KMS-11 (cell line): Measurements from ENCODE around the gene ROBO3.

ENCODE experiments used
- H2AFZ ChIP-seq: fragments of 200-600 bp; sonication (generic); 2 replicates; pipeline ENCODE4 v1.6.1; 2016; ENCODE audit warnings: antibody characterized with exemption, mixed run types, low read depth
- H3K27ac ChIP-seq: fragments of 200-600 bp; sonication (generic); 2 replicates; pipeline ENCODE4 v1.6.1; 2016; ENCODE audit warnings: mild to moderate bottlenecking, mixed run types
- H3K27me3 ChIP-seq: fragments of 200-600 bp; sonication (generic); 2 replicates; pipeline ENCODE4 v1.6.1; 2017; ENCODE audit warnings: mild to moderate bottlenecking, low read depth, mixed run types, moderate library complexity; ENCODE audit not compliant: insufficient read depth
- H3K36me3 ChIP-seq: fragments of 200-600 bp; sonication (generic); 2 replicates; pipeline ENCODE4 v1.6.1; 2017; ENCODE audit warnings: mild to moderate bottlenecking, mixed run types; ENCODE audit not compliant: insufficient read depth
- H3K4me1 ChIP-seq: fragments of 200-600 bp; sonication (generic); 2 replicates; pipeline ENCODE4 v1.6.1; 2016; ENCODE audit warnings: mild to moderate bottlenecking, low read depth, mixed run types; ENCODE audit not compliant: poor library complexity, severe bottlenecking
- H3K4me2 ChIP-seq: fragments of 200-600 bp; sonication (generic); 2 replicates; pipeline ENCODE4 v1.7.0; 2016; ENCODE audit warnings: mild to moderate bottlenecking, mixed run types
- H3K4me3 ChIP-seq: fragments of 200-600 bp; sonication (generic); IDR thresholded peaks from 2 replicates; pipeline ENCODE4 v1.6.1; 2017; ENCODE audit warnings: low read depth, low read length, mixed read lengths; ENCODE audit not compliant: insufficient read depth
- H3K79me2 ChIP-seq: fragments of 200-600 bp; sonication (generic); 2 replicates; pipeline ENCODE4 v1.6.1; 2016; ENCODE audit warnings: low read depth, mixed run types; ENCODE audit not compliant: insufficient read depth
- H3K9ac ChIP-seq: fragments of 200-600 bp; sonication (generic); 2 replicates; pipeline ENCODE4 v1.6.1; 2016; ENCODE audit warnings: mild to moderate bottlenecking, mixed run types
- H4K20me1 ChIP-seq: fragments of 200-600 bp; sonication (generic); 2 replicates; pipeline ENCODE4 v1.6.1; 2016; ENCODE audit warnings: mild to moderate bottlenecking, mixed run types; ENCODE audit not compliant: insufficient read depth
- CTCF ChIP-seq: fragments of 200-600 bp; sonication (generic); conservative IDR thresholded peaks from 2 replicates; pipeline ENCODE4 v1.6.1; 2017; ENCODE audit warnings: low read depth, mild to moderate bottlenecking, antibody characterized with exemption, low read length, moderate library complexity, mixed read lengths

The ROBO3 gene

GRCh38 chr11:124823512-124824376 is 41.5 kb upstream of the ROBO3 start:
- no peak overlapping the region for H2AFZ ChIP-seq
- H3K9ac ChIP-seq = no peak overlapping the region
- H3K4me1 ChIP-seq = no peaks in the 10 kb centered on the region
- no peak overlapping the region for H3K4me3 ChIP-seq
- H3K27ac ChIP-seq = no peak overlapping the region
- no peaks in the 10 kb centered on the region for H3K27me3 ChIP-seq
- no peaks in the 10 kb centered on the region for H4K20me1 ChIP-seq
- no peaks in the 10 kb centered on the region for H3K79me2 ChIP-seq
- H3K4me2 ChIP-seq = no peak overlapping the region
- TF ChIP-seq CTCF = no peak
- H3K36me3 ChIP-seq = no peaks in the 10 kb centered on the region

GRCh38 chr11:124825876-124826275 is 39.4 kb upstream of the ROBO3 start:
- Histone ChIP-seq H3K79me2 (no peaks in the 10 kb centered on the region), H2AFZ (no peak overlapping the region), H3K4me2 (no peak overlapping the region), H3K9ac (no peak overlapping the region), H3K4me3 (no peak overlapping the region), H3K27me3 (no peaks in the 10 kb centered on the region), H3K4me1 (no peaks in the 10 kb centered on the region), H4K20me1 (no peaks in the 10 kb centered on the region), H3K27ac (no peak overlapping the region), H3K36me3 (no peaks in the 10 kb centered on the region)
- no peak for TF ChIP-seq CTCF

GRCh38 chr11:124829986-124830385 is 35.2 kb upstream of the ROBO3 start:
- no peak overlapping the region for H3K4me3 ChIP-seq
- H3K4me1 ChIP-seq = no peaks in the 10 kb centered on the region
- TF ChIP-seq CTCF = no peak

GRCh38 chr11:124830749-124831148 is 34.5 kb upstream of the ROBO3 start:
- no peak overlapping the region for H3K27ac ChIP-seq
- H3K36me3 ChIP-seq = no peaks in the 10 kb centered on the region
- no peaks in the 10 kb centered on the region for H3K4me1 ChIP-seq
- H3K79me2 ChIP-seq = no peaks in the 10 kb centered on the region
- no peaks in the 10 kb centered on the region for H3K27me3 ChIP-seq
- H2AFZ ChIP-seq = no peak overlapping the region
- no peak overlapping the region for H3K4me3 ChIP-seq
- no peak overlapping the region for H3K4me2 ChIP-seq
- no peak overlapping the region for H3K9ac ChIP-seq
- TF ChIP-seq CTCF = no peak
- H4K20me1 ChIP-seq = no peaks in the 10 kb centered on the region

More at GRCh38 chr11:124829986-124830385, 35.2 kb upstream of the ROBO3 start:
- Histone ChIP-seq H3K79me2 (no peaks in the 10 kb centered on the region), H3K27me3 (no peaks in the 10 kb centered on the region), H3K36me3 (no peaks in the 10 kb centered on the region), H4K20me1 (no peaks in the 10 kb centered on the region), H3K27ac (no peak overlapping the region), H2AFZ (no peak overlapping the region), H3K4me2 (no peak overlapping the region), H3K9ac (no peak overlapping the region)
